Liver (tissue), 3 donors: ENCODE measurements around the gene PATZ1.

ENCODE experiments used
- TF ChIP-seq, protein P1 (sequence below): fragments of 150-350 bp; IDR thresholded peaks from 2 replicates; pipeline ENCODE4 v1.5.1; 2017; ENCODE audit warnings: improper control_type of control experiment, low read depth, low read length; ENCODE audit not compliant: missing input control
- TF ChIP-seq, protein P2 (sequence below): IDR thresholded peaks from 2 replicates; pipeline ENCODE4 v1.6.1; 2016; ENCODE audit warnings: antibody characterized with exemption
- donor health status: healthy.
- donor health status: healthy.

DNA sequence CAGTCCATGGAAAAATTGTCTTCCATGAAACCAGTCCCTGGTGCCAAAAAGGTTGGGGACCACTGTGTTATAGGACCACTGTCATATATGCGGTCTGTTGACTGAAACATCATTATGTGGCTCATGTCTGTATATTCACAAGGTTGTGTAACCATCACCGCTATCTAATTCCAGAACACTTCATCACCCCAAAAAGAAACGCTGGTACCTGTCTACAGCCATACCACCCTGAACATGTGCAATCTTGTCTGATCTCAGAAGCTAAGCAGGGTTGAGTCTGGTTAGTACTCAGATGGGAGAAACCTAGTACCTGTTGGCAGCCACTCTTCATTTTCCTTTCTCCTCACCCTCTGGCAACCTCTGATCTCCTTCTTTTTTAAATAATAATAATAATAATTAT lies 41.0 kb downstream of the PATZ1 start:
- TF ChIP-seq, protein P1, sequence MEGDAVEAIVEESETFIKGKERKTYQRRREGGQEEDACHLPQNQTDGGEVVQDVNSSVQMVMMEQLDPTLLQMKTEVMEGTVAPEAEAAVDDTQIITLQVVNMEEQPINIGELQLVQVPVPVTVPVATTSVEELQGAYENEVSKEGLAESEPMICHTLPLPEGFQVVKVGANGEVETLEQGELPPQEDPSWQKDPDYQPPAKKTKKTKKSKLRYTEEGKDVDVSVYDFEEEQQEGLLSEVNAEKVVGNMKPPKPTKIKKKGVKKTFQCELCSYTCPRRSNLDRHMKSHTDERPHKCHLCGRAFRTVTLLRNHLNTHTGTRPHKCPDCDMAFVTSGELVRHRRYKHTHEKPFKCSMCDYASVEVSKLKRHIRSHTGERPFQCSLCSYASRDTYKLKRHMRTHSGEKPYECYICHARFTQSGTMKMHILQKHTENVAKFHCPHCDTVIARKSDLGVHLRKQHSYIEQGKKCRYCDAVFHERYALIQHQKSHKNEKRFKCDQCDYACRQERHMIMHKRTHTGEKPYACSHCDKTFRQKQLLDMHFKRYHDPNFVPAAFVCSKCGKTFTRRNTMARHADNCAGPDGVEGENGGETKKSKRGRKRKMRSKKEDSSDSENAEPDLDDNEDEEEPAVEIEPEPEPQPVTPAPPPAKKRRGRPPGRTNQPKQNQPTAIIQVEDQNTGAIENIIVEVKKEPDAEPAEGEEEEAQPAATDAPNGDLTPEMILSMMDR, result no peak
- TF ChIP-seq, protein P2, sequence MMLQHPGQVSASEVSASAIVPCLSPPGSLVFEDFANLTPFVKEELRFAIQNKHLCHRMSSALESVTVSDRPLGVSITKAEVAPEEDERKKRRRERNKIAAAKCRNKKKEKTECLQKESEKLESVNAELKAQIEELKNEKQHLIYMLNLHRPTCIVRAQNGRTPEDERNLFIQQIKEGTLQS, result no peak
